Activated CD4-positive, alpha-beta T cell treated with anti-CD3 and anti-CD28 coated beads, Interleukin-2, amount 50 U/mL, for 1 hour (primary cell): ENCODE data around the gene RFTN1.
"Not testable (repeated sequence)": the region's sequence is repeated elsewhere in the genome, so short reads cannot be mapped to it uniquely, and the experiment has no call there.

Source experiments
- DNase-seq: peaks from one replicate; pipeline ENCODE4 v3.0.0-alpha.2; 2020

RFTN1 gene

DNA sequence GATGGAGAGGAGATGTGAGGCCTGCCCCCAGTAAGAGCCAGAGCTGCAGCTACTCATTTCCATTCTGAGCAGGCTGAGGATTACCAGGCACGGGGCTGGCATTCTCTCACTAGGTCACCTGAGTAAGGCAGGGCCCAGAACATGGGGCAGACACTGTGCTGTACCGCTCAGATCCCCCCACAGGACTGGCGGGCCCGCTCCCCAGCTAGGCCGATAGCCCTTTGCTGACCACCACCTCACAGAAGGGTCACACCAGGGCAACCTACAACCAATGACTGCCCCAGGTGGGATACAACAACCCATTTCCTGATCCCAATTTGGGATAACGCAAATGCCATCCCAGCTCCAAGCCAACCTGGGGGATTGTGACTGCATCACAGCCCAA, 195.9 kb downstream of the RFTN1 start:
- DNase-seq = no peak

DNA sequence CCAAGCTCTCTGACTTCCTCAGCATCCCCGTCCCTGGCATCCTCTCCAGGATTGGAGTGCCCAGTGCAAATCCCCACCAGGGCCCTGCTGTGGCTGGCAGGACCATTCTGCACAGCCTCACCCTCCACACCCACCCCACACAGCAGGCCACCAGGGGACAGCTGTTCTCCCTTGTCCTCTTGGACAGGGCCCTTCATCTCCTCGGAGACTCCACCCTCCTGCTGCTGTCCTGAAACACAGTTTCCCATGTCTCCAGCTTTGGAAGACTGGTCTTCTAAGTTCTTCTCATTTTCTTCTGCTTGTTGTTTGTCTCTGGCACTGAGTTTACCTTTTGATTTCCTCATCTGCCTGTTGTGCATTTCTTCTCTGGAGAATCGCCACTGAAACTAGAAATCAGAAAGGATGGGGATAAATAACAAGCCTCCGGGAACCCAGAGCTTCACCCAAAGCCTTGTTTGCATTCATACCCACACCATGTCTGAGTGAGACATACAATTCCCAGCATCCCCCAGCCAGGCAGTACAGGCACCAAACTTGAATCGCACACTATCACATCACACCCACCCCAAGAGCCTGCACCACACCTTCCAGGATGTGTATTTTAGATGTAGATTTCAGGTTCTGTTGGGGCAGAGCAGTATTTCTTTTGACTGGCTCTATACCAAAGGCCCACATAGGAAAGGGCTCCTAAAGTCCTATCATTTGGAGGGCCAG, 196.5 kb downstream of the RFTN1 start:
- no peak for DNase-seq

DNA sequence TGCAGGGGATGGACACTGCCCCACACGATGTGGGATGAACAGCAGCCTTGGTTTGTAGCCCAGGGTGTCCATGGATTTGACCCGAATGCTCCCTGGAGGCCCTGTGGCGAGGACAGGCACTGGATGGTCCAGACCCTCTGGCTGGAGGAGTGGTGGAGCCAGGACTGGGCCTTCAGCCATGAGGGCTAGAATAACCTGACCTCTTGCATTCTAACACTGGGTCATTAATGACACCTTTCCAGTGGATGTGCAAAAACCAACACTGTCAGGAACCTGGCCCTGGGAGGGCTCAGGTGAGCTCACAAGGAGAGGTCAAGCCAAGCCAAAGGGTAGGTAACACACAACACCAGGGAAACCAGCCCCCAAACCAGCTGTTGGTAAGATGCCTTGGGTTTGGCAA, 197.1 kb downstream of the RFTN1 start:
- no peak for DNase-seq

DNA sequence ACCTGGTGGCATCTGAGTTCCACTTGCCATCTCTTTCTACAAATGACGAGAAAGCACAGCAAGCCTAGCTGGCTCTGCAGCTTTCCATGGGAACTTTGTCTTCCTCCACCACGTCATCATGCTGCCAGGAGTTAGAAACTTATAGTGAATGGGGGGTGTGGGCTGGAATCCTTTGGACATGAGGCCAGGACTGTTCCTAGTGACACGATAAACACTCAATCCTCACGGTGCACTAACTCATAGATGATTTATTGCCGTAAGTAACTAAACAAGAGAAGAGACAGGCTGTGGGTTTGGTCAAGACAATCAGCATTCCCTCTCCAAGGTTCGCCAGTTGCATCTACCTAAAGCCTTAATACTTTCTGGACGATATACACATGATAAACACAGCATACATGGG, 197.9 kb downstream of the RFTN1 start:
- DNase-seq = no peak

DNA sequence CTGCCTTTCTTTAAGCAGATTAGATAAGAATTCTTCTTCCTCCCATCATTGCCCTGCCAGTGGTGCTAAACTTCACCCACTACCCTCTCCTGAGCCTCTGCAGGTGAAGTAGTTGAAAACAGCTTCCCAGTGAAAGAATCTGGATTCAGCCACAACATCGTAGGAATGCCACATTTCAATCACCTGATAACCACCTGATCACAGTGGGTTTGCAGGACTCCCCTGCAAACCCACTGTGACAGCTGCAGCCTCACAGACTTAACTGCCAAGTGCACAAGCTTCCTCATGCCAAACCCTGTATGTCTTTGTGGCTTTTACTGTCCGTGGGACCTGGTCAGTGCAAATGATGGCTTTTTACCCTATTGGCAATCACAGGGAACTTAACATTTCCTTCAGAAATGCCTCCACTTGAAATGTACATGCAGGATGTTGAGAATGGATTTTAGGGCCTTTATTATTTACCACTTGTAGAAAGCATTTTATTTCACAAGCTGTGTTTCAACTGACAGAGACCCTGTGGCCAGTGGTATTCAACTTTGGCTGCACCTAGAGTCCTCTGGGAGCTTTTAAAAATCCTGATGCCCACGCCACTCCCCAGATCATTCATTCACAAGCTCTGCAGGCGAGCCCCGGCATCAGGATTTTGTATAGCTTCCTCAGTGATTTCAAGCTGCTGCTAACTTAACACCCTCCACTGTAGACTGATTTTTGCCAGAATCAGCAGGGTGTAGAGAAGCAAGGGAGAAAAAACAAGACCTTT, 199.4 kb downstream of the RFTN1 start:
- no peak for DNase-seq

DNA sequence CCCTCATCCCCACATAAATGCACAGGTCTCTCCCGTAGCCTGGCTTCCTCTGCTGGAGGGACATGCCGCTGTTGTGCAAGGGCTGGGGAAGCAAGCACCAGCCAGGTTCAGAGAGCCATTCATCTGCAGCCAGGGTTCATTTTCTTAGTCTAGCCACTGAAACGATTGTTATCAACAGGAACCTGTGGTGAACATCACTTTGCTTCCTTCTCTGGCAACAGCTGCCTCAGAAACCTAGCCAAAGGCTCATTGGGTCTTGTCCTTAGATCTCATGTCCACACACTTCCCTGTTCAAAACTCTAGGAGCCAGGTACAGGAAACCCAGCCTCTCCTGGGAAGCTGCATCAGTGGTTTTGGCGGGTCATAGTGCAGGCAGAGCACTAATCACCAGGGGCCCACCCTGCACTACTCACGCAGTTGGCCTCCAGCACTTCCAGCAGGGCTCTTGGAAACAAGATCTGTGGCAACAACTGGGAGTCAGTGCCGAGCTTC, 201.5 kb downstream of the RFTN1 start:
- peak; percentile 43 for DNase-seq

DNA sequence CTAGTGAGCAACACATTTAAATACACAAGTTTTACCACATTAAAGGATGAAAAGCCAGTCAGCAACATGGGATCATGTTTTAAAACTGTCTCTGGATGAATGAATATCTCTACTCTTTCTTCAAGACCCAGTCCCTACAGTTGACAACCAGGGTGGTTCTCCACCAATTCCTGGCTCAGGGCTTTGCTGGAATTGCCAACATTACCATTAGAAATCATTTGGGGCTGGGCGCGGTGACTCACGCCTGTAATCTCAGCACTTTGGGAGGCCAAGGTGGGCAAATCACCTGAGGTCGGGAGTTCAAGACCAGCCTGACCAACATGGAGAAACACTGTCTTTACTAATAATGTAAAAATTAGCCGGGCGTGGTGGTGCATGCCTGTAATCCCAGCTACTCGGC, 203.0 kb downstream of the RFTN1 start:
- DNase-seq = not testable (repeated sequence)

DNA sequence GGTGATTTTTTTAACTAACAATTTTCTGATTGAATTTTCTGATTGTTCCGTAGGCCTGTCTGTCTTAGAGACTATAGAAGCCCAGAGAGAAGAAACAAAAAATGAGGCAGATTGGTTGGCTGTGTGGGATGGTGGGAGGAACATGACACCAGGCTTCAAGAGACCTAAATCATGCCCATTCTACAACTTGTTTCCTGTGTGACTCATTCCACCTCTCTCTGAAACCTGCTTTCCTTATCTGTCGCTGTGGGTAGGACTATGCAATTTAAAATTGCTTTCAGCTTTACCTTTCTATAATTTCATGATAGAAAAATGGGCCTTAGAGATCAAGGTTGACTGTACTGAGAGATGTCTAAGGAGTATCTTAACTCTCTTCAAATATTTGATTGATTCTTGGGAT, 203.9 kb downstream of the RFTN1 start:
- DNase-seq = peak; percentile 39

DNA sequence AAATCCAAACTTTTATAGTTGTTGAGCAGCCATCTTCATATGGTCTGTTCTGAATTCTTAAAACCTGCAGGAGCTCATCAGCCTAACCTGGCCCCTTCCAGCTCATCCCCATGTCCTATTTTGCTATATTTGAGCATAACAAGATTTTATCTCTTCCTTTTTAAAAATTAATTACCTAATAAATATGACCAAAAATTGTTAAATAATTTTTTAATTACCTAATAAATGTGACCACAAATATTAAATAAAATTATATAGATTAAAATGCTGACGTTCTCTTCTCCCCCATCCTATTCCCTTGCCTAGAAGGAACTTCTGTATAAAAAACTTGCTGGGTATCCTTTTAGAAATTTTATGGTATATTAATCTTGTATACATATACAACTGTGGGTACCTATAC, 204.8 kb downstream of the RFTN1 start:
- DNase-seq = no peak

DNA sequence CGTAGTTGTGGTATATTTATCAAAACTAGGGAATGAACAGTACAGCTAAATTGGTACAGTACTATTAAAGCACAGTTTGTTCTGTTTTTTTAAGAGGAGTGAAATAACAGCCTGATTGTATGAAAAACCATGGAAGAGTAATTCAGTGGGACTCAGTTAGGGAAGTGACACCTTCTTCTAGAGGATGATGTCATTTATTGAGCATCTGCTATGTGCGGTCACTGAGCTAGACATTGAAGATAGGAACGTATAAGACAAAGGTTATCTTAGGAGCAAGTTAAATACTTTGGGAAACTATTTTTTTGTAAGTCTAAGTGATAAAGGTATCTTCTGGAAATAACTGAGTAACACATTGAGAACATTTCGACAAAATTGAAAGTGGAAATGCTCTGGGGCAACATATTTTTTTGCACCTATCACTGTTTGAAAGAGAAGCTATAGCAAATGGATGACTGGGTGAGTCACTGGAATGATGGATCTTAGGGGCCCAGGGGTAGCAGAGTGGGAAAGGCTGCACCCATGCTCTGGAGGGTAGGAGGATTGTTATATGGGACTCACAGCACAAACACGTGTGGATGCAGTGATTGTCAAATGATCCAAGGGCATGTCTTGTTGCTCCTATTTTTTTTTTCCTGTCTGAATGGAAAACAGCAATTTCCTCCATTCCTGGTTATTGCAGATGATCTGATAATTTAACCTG, 205.5 kb downstream of the RFTN1 start:
- no peak for DNase-seq

DNA sequence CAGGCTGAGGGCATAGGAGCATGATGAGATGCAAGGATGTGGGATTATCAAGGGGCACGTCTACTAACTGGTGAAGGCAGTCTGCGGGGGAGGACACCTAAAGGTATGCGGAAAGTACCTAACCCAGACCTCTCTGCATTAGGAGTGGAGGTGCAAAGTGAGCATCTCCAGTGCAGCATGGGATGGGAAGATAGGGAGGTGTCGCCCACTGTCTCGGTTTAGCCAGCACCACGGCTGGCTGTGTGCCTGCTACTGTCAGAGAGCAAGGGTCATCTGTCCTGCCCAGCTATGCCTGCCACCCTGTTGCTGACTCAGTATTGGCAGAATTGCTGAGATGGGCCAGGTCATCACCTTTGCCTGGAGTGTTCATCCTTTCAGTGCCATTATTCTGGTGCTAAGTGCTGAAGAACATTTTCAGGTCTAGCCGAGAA, 208.4 kb downstream of the RFTN1 start:
- DNase-seq = peak; percentile 43

DNA sequence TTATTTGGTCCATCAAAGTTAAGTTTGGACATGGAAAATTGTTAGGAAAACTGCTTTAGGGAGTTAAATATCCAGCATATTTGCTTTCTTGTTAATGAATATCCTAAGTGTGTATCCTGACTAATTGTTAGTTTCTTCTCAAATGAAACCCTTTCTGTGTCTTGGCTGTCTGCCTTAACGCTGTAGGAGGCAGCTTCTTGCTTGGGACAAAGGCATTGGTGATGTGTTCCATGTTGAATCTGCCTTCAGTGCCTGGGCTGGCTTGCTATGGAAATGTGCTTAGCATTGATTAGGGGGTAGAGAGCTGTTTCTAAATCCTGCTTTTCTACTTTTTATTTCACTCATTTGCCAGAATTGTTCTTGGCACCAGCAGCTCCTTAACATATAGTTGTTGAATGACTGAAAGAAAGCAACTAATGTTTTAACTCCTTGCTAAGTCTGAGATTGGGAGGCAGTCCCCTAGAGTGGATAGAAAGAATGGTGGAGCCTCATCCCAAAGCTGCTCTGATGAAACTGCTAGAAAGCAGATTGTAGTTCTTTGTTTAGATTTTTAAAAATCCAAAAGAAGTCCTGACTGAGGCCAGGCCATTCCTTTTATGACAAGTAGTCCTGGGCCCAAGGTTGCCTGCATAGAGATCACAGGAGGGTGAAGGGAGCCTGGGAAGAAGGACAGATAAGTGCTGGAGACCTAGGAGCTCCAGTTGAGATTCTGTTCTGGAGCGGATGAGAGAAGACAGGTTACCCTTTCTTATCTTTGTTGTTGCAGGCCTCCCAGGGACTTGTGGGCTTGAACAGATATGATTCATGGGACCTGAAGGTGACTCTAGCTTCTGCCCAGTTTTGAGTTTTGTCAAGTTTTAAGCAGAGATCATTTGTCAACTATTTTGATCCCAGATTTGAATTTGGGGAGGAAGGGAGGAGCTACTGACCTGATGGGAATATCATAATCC, 209.2 kb downstream of the RFTN1 start:
- no peak for DNase-seq

DNA sequence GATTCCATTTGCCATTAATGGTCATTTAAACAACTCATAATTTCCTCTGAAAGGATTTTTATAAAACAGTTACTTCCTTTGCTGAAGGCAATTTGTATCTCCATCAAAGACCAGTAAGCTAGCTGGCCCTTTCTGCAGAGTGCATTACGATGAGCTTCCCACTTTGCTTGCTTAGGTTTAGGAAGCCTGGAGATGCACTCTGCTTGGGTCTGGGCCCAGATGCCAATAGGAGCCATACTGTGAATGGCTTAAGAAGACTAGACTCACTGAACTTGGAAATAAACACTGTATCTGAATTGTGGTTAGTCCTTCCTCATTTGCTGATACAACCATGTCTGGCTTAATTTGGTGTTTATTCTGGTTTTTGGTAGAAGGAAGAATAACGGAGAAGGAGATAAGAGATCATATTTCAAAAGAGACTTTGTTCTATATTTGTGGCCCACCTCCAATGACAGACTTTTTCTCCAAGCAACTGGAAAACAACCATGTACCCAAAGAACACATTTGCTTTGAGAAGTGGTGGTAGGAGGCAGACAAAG, 210.4 kb downstream of the RFTN1 start:
- DNase-seq = no peak

DNA sequence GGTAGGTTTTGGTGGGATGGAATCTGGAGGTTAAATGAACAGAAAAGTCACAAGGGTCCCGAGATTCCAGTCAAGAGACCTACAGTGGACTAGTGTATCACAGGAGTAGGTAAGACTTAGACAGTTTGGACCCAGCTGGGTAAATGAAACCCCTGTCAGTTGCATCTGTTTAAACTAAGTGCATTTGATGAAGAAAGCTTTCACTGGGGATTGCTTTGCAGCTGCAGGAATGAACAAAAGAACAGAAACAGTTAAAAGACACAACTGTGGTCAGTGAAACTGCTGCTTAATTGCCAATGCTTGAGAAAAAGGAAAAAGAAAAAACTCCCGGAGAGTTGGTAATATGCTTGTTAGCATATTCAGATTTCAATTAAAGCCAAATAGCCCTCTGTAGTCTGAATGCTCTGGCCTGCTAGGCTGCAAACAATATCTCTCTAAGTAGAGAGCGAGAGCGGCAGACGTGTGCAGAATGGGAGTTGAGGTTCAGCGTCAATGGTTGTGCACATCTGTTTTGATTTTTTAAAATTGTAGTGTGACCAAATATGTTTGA, 211.3 kb downstream of the RFTN1 start:
- DNase-seq = no peak

DNA sequence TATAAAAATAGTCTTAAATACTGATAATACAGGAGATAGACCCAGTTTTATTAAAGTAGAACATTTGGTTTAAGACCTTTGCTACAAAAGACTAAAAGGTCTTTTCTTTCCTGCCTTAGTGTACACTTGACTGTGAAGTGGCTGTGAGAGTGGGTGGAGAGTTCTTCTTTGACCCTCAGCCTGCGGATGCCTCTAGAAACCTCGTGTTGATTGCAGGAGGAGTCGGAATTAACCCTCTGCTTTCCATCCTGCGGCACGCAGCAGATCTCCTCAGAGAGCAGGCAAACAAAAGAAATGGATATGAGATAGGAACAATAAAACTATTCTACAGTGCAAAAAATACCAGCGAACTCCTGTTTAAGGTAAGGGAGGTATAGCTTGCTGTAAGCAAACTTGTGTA, 212.0 kb downstream of the RFTN1 start:
- DNase-seq = no peak

DNA sequence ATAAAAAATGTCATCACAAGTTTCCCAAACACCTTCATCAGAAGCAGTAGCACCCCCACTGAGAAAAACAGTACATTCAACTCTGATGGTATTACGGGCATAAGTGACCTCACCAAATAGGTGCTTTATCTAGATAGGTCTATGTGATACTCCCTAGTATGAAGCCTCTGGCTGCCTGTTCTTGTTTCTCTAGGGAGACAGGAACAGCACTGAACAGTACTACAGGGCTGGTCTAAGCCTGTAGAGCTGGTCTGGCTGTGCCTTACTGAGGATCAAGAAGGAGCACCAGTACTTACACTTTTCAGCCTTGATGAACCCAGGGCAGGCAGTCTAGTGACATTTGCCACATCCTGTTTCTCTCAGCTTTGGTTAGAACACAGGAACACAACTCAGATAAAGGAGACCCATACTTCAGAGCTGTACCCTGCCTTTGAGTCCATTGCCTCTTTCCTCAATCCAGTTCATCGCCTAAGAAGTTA, 212.6 kb downstream of the RFTN1 start:
- peak; percentile 42 for DNase-seq

DNA sequence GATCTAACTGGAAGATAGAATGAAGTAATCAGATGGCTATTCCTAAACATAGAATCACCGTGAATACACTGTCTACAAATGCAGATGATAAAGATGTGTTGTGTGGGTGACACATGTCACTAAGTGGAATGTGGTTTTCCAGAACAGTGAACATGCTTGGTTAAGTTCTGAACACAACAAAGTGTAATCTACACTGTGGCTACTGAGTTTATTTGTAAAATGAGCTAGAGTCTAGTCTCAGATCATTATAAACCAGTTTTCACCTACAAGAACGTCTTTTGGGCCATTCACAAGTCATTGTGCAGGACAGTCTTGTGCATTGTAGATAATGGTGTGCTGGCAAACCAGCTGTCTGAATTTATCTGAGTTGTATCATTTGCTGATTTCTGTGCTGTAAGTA, 213.2 kb downstream of the RFTN1 start:
- no peak for DNase-seq

DNA sequence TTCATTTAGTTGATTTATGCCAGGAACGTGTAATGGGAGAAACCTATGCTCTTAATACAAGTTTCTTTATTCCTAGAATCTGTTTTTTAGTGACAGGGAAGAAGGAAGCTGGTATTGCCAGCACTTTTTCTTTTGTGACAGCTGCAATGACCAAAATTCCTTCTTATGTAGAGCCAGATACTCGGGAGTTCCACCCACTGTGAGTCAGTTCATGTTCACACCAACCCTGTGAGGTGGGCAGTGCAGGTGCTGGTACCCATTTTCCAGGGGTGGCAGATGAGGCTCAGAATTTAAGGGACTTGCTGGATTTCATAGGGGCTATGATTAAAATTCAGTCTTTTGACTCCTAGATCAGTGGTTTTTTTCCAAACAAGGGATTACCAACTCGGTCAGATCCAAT, 213.8 kb downstream of the RFTN1 start:
- no peak for DNase-seq

DNA sequence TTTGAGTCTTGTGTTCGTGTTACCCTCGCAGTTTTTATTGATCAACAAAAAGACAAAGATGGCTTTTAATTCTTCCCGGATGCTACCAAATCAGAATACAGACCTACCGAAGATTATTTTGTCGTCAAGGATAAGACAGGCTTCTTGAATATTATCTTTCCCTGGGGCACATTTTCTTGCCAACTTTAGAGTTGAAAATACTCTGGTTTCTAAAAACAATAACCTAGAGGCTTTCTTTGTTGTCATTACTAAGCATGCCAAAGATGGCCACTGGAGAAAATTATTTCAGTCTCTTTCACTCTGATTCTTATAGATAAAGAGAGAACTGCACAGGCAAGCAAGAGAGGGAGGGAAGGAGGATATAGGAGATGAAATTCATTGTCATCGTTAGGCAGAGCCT, 214.6 kb downstream of the RFTN1 start:
- no peak for DNase-seq

DNA sequence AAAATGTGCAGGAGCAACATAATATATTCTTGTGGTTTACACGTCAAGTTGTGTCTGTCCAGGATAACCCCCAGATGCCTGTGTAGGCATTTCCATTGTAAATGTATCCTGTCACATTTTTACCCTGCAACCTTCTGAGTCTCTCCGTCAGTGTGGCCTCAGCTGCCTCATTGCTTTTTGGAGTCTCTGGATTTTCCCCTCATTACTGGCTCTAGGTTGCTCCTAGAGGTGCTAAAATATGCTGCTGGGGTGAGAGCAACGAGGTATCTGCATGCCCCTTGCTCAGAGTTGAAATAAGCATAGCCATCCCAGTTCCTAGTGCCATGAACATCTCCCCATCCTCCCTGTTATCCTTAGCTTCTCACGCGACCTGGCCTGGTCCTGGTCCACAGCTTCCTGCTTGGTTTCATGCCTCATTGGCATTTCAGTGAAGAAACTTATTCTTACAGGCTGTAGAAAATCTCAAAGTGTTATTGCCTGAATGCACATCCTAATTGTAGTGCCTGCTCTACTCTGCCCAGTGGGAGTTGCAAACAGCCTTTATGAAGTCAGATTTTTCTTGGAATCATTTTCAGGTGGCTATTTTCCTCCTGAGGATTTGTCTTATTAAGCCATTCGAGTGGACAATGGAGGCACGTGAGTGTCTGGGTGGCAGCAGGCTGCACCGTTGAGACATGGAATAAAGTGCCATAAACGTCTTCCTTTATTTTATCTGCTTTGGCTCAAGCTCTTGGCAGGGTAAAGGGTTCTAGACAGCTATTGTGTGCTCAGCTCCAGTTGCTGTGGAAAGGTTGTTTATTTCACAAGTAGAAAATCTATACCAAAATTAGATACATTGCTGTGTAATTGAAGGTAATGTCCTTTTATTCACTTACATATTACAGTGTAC, 215.3 kb downstream of the RFTN1 start:
- DNase-seq = no peak
